Keratinocyte (primary cell): ENCODE measurements around the gene DPEP2. TPM values are rescaled to one million over a fixed set of nuclear protein-coding genes. Genes with fewer than 3 reads are reported as not detected.

Experiments used
- DNase-seq: peaks from one replicate; pipeline ENCODE4 v3.0.0-alpha.2; 2011; ENCODE audit warnings: low read depth, missing footprints, low spot score
- FAIRE-seq: peaks from 2 replicates; lab custom pipeline; 2011; peaks lifted over from hg19 to GRCh38; lab: Jason Lieb, UNC
- H2AFZ ChIP-seq: 2 replicates; pipeline ENCODE4 v1.6.0; 2012; ENCODE audit warnings: low read length, control low read depth, inconsistent platforms; ENCODE audit not compliant: control insufficient read depth
- H3K27ac ChIP-seq: 2 replicates; pipeline ENCODE4 v1.5.1; 2011; ENCODE audit warnings: low read length; ENCODE audit not compliant: control insufficient read depth, insufficient read depth
- H3K27me3 ChIP-seq: 3 replicates; pipeline ENCODE4 v1.6.0; 2011; ENCODE audit warnings: low read length; ENCODE audit not compliant: control insufficient read depth, insufficient read depth; ENCODE audit errors: extremely low read depth
- H3K36me3 ChIP-seq, 2 experiments: 2 replicates in 1 of 2; 3 replicates in 1 of 2; pipeline ENCODE4 v1.5.1; 2011; ENCODE audit warnings: low read length in 2 of 2, mild to moderate bottlenecking in 1 of 2; ENCODE audit not compliant: control insufficient read depth in 2 of 2, insufficient read depth in 2 of 2; ENCODE audit errors: extremely low read depth in 1 of 2
- H3K4me1 ChIP-seq: 3 replicates; pipeline ENCODE4 v1.5.1; 2011; ENCODE audit warnings: low read length; ENCODE audit not compliant: control insufficient read depth, insufficient read depth; ENCODE audit errors: extremely low read depth
- H3K4me2 ChIP-seq: 3 replicates; pipeline ENCODE4 v1.6.0; 2011; ENCODE audit warnings: low read depth, low read length; ENCODE audit not compliant: control insufficient read depth, insufficient read depth; ENCODE audit errors: extremely low read depth
- H3K4me3 ChIP-seq, 3 experiments: fragments of 200-600 bp in 1 of 3; sonication (generic) in 1 of 3; 2 replicates in 2 of 3; 3 replicates in 1 of 3; pipeline ENCODE4 v1.5.1; 2011 to 2016; ENCODE audit warnings: low read length in 3 of 3, mild to moderate bottlenecking in 3 of 3, control low read depth in 2 of 3, inconsistent platforms in 1 of 3, low read depth in 1 of 3, mixed read lengths in 1 of 3, mixed run types in 1 of 3, moderate library complexity in 1 of 3; ENCODE audit not compliant: control insufficient read depth in 2 of 3, insufficient read depth in 2 of 3; ENCODE audit errors: extremely low read depth in 1 of 3
- H3K79me2 ChIP-seq: 2 replicates; pipeline ENCODE4 v1.6.0; 2012; ENCODE audit warnings: low read length; ENCODE audit not compliant: control insufficient read depth, insufficient read depth
- H3K9ac ChIP-seq: 3 replicates; pipeline ENCODE4 v1.6.0; 2011; ENCODE audit warnings: low read length; ENCODE audit not compliant: control insufficient read depth, insufficient read depth; ENCODE audit errors: extremely low read depth
- H3K9me1 ChIP-seq: 3 replicates; pipeline ENCODE4 v1.6.0; 2011; ENCODE audit warnings: low read length; ENCODE audit not compliant: control insufficient read depth, insufficient read depth; ENCODE audit errors: extremely low read depth
- H3K9me3 ChIP-seq: 2 replicates; pipeline ENCODE4 v1.5.1; 2012; ENCODE audit warnings: low read depth, low read length; ENCODE audit not compliant: control insufficient read depth
- H4K20me1 ChIP-seq: 3 replicates; pipeline ENCODE4 v1.6.0; 2011; ENCODE audit warnings: low read length; ENCODE audit not compliant: control insufficient read depth, insufficient read depth; ENCODE audit errors: extremely low read depth
- EZH2 ChIP-seq: IDR thresholded peaks from one replicate; pipeline ENCODE4 v1.6.1; 2012; ENCODE audit warnings: inconsistent platforms, mild to moderate bottlenecking, low read length, moderate library complexity
- dilution Hi-C: fragments of 300-500 bp; cut with MboI; formaldehyde crosslinking; loops from one replicate; pipeline ENCODE4 v1.7.0; 2020; ENCODE audit warnings: low sequenced_read_pairs; ENCODE audit not compliant: extremely low pct_ligation_motif_present
- polyA plus RNA-seq, 5 experiments: library from polyadenylated mRNA; depleted of rRNA in 3 of 5; stranded (reverse) in 3 of 5; stranded (forward) in 1 of 5; unstranded in 1 of 5; fragments of >200 nt; gene quantifications; 1 replicate in 1 of 5; 2 replicates in 3 of 5; 3 replicates in 1 of 5; pipeline versions ENCODE4 v1.2.1 to v1.2.3, GENCODE V29; 2011 to 2012; ENCODE audit warnings: missing spikeins in 2 of 5, low read depth in 1 of 5, low replicate concordance in 1 of 5
- TF ChIP-seq, protein P1 (sequence below), 3 experiments: IDR thresholded peaks in 1 of 3; conservative IDR thresholded peaks in 1 of 3; optimal IDR thresholded peaks in 1 of 3; 2 replicates in 2 of 3; 3 replicates in 1 of 3; pipeline versions ENCODE3 to v1.5.1; 2011; ENCODE audit warnings: low read length in 3 of 3, mild to moderate bottlenecking in 3 of 3, moderate library complexity in 2 of 3, control low read depth in 1 of 3, inconsistent platforms in 1 of 3; ENCODE audit not compliant: insufficient read depth in 2 of 3; ENCODE audit errors: extremely low read depth in 1 of 3

DPEP2 gene
- polyA plus RNA-seq, 1 donor (not counting 4 experiments of a cell fraction or from before 2014, with no cell fraction given) = not detected

DNA sequence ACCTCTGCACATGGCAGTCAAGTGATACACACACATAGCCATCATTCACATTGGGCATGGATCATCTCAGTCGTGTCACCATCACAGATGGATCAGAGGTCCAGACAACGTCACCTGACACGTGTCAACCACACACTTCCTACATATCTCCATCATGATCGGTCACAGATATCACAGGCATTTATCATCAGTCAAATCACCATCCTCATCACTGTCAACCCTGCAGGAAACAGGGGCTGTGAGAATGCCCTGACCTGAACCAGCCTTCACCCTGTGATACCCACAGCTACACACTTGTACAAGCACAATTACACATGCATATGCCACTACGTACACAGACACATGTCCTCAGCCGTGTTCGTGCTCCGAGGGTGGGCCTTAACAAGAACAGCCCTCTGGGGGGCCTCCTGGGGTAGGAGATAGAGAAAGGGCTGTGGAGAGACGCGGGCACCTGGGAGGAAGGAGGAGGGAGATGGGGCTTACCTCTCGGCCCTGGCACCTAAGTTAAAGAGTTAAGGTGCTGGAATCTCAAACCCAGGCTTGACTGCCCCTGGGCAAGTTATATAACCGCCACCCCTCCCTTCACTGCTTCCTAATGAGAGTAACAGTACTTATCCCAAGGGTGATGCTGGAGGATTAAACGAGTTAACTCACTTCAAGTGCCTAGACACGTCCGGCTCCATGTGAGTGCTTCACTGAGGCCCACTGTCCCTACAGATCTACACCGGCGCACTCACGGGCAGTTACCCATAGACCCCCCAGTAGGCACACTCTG is 31.9 kb downstream of the DPEP2 start:
- peak; percentile 52 for FAIRE-seq
- no peak for TF ChIP-seq EZH2
- TF ChIP-seq, protein P1, sequence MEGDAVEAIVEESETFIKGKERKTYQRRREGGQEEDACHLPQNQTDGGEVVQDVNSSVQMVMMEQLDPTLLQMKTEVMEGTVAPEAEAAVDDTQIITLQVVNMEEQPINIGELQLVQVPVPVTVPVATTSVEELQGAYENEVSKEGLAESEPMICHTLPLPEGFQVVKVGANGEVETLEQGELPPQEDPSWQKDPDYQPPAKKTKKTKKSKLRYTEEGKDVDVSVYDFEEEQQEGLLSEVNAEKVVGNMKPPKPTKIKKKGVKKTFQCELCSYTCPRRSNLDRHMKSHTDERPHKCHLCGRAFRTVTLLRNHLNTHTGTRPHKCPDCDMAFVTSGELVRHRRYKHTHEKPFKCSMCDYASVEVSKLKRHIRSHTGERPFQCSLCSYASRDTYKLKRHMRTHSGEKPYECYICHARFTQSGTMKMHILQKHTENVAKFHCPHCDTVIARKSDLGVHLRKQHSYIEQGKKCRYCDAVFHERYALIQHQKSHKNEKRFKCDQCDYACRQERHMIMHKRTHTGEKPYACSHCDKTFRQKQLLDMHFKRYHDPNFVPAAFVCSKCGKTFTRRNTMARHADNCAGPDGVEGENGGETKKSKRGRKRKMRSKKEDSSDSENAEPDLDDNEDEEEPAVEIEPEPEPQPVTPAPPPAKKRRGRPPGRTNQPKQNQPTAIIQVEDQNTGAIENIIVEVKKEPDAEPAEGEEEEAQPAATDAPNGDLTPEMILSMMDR (optimal IDR thresholded peaks at IDR 0.05 in 1 of 3, IDR thresholded peaks at IDR 0.05 in 1 of 3, conservative IDR thresholded peaks at IDR 0.05 in 1 of 3; ENCODE audit: extremely low read depth in 1 of 3, insufficient read depth in 2 of 3, low read length in 3 of 3) = peak in 1 of 3 experiments; percentile 2
- Histone ChIP-seq H4K20me1 (no peaks in the 10 kb centered on the region), H3K4me1 (peaks cover 56% of the 10 kb centered on the region), H3K9me3 (no peaks in the 10 kb centered on the region), H3K9me1 (no peaks in the 10 kb centered on the region), H3K4me3 (peak overlapping the region; percentile 64 to 91 (median 73)), H2AFZ (no peak overlapping the region), H3K79me2 (peaks cover 38% of the 10 kb centered on the region), H3K4me2 (peak overlapping the region; percentile 83), H3K36me3 (peaks cover 2 to 24% of the 10 kb centered on the region in 2 experiments), H3K27me3 (no peaks in the 10 kb centered on the region), H3K9ac (peak overlapping the region; percentile 94), H3K27ac (peak overlapping the region; percentile 89)
- DNase-seq = peak; percentile 49
- dilution Hi-C loops = no loop called here

DNA sequence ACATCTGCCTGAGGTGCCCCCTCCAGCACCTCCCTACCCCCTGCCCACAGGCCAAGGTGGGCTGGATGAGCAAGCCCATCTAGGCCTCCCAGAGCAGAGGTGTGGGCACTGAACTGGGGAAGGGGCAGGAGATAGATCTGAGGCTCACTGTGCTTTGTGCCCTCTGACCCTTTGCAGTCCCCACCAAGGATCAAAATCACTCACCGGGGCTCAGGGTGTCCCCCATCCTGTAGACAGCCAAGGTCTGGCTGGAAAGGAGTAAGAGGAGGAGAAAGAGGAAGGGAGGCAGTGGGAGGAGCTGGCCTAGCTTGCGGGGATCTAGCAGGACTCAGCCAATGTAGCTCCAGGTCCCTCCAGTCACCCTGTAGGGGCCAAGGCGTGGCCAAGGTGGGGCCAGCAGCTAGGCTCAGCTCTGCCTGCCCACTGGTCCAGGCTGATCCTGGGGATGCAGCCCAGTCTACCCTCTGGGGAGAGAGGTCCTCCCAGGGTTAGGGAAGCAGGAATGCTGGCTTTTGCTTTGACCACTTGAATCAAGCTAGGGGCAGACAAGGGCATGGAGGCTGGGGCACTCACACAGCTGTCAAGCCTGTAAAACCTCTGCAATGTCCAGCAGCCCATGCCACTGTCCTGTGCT is 32.6 kb downstream of the DPEP2 start:
- Histone ChIP-seq H3K27ac (peak overlapping the region; percentile 89), H3K9me3 (no peaks in the 10 kb centered on the region), H3K9me1 (peaks cover 4% of the 10 kb centered on the region), H3K36me3 (peaks cover 2 to 30% of the 10 kb centered on the region in 2 experiments), H4K20me1 (peaks cover 5% of the 10 kb centered on the region), H2AFZ (no peak overlapping the region), H3K4me1 (peaks cover 63% of the 10 kb centered on the region), H3K4me3 (peak overlapping the region; percentile 64 to 91 (median 73)), H3K27me3 (no peaks in the 10 kb centered on the region), H3K79me2 (peaks cover 38% of the 10 kb centered on the region), H3K9ac (peak overlapping the region; percentile 94), H3K4me2 (peak overlapping the region; percentile 83)
- DNase-seq (peak; percentile 85), FAIRE-seq (peak; percentile 69)
- dilution Hi-C loops = no loop called here
- TF ChIP-seq, protein P1 (optimal IDR thresholded peaks at IDR 0.05 in 1 of 3, IDR thresholded peaks at IDR 0.05 in 1 of 3, conservative IDR thresholded peaks at IDR 0.05 in 1 of 3; ENCODE audit: extremely low read depth in 1 of 3, insufficient read depth in 2 of 3, low read length in 3 of 3) = no peak
